Right atrium auricular region (tissue), 2 donors: ENCODE results near the gene PRH1. TPM values are rescaled to one million over a fixed set of nuclear protein-coding genes. Genes with fewer than 3 reads are reported as not detected.

Experiments
- DNase-seq: peaks from one replicate; pipeline ENCODE4 v3.0.0-alpha.2; 2019; ENCODE audit warnings: low spot score
- H3K27ac ChIP-seq, 2 donors: fragments of 200-600 bp; sonication (generic); 1 replicate in 1 of 2; 2 replicates in 1 of 2; pipeline ENCODE4 v1.5.1; 2016 to 2019
- H3K27me3 ChIP-seq, 2 donors: fragments of 200-600 bp; sonication (generic); one replicate each; pipeline versions ENCODE4 v1.5.1 to v1.6.0; 2017 to 2019
- H3K36me3 ChIP-seq: fragments of 200-600 bp; sonication (generic); one replicate; pipeline ENCODE4 v1.5.1; 2016
- H3K4me1 ChIP-seq, 2 donors: fragments of 200-600 bp; sonication (generic); one replicate each; pipeline versions ENCODE4 v1.5.1 to v1.6.0; 2017 to 2019
- H3K4me3 ChIP-seq, 2 donors: fragments of 200-600 bp; sonication (generic); 1 replicate in 1 of 2; 2 replicates in 1 of 2; pipeline ENCODE4 v1.5.1; 2017 to 2019; ENCODE audit warnings: mild to moderate bottlenecking in 1 of 2, moderate library complexity in 1 of 2
- H3K9me3 ChIP-seq, 2 donors: fragments of 200-600 bp; sonication (generic); one replicate each; pipeline ENCODE4 v1.5.1; 2019
- total RNA-seq, 2 donors: library from RNA; depleted of rRNA; stranded (reverse); fragments of >200 nt; gene quantifications; one replicate each; pipeline ENCODE4 v1.1.0, GENCODE V29; 2016
- TF ChIP-seq, protein P1 (sequence below), 2 donors: fragments of 200-600 bp; sonication (generic); IDR thresholded peaks; one replicate each; pipeline ENCODE4 v1.5.1; 2019; ENCODE audit warnings: antibody characterized with exemption in 2 of 2

PRH1 gene
- total RNA-seq: 10 to 100 TPM in 1 of 2 donors, 1 to 10 TPM in 1; 9.2 to 13.1 TPM

DNA sequence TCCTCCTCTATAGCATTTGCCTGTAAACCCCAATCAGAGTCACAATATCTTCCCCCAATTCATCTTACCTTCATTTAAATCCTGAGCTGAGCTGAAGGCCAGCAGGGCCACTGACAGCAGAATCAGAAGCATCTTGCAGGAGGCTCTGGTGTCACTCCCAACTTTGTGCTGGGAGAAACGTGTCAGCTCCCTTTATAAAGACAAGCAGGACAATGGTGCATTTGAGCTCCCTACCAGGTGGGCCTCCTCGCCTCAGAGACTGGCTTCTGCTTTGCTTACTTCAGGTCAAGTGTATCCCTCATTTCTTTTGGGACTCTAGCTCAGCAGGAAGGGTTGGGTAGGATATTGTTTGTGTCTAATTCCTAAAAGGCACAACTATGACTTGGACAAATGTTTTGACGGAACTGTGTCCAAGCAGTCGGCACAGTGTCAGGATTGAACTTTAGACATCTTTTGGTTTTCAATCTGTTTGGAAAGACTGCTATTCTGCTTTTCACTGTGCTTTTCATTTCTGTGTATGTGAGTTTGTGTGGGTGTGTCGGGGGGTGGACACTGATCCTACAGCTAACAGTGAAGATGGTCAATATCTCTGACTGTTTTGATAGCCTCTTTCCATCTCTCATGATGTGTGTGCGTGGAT is at the start of gene PRH1:
Gene PRH1 (minus strand): TSS at position 170 of the 640 bp plus-strand sequence. CDS start 38 bp downstream, at position 132.
- no peak within 1 kb of the TSS for H3K27ac ChIP-seq
- H3K4me1 ChIP-seq: no peaks in the 10 kb centered on the region
- H3K27me3 ChIP-seq: no peaks in the 10 kb centered on the region
- DNase-seq: no peak
- H3K4me3 ChIP-seq: no peak within 1 kb of the TSS
- TF ChIP-seq, protein P1, sequence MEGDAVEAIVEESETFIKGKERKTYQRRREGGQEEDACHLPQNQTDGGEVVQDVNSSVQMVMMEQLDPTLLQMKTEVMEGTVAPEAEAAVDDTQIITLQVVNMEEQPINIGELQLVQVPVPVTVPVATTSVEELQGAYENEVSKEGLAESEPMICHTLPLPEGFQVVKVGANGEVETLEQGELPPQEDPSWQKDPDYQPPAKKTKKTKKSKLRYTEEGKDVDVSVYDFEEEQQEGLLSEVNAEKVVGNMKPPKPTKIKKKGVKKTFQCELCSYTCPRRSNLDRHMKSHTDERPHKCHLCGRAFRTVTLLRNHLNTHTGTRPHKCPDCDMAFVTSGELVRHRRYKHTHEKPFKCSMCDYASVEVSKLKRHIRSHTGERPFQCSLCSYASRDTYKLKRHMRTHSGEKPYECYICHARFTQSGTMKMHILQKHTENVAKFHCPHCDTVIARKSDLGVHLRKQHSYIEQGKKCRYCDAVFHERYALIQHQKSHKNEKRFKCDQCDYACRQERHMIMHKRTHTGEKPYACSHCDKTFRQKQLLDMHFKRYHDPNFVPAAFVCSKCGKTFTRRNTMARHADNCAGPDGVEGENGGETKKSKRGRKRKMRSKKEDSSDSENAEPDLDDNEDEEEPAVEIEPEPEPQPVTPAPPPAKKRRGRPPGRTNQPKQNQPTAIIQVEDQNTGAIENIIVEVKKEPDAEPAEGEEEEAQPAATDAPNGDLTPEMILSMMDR (IDR thresholded peaks at IDR 0.05): no peak
- H3K9me3 ChIP-seq: no peaks in the 10 kb centered on the region
- H3K36me3 ChIP-seq: no peaks in the 10 kb centered on the region

DNA sequence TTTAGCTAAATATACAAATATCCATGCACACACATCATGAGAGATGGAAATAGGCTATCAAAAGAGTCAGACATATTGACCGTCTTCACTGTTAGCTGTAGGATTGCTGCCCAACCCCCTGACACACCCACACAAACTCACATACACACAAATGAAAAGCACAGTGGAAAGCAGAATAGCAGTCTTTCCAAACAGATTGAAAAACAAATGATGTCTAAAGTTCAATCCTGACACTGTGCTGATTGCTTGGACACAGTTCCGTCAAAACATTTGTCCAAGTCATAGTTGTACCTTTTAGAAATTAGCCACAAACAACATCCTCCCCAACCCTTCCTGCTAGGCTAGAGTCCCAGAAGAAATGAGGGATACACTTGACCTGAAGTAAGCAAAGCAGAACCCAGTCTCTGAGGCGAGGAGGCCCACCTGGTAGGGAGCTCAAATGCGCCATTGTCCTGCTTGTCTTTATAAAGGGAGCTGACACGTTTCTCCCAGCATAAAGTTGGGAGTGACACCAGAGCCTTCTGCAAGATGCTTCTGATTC is 44.8 kb upstream of the PRH1 start, which contains the start of gene PRH2:
Gene PRH2 (plus strand): TSS at position 491 of the 541 bp plus-strand sequence. CDS start 38 bp downstream, at position 529.
- no peaks in the 10 kb centered on the region for H3K9me3 ChIP-seq
- no peaks in the 10 kb centered on the region for H3K27me3 ChIP-seq
- DNase-seq: no peak
- no peak within 1 kb of the TSS for H3K4me3 ChIP-seq
- no peak within 1 kb of the TSS for H3K27ac ChIP-seq
- H3K36me3 ChIP-seq: no peaks in the 10 kb centered on the region
- TF ChIP-seq, protein P1 (IDR thresholded peaks at IDR 0.05): no peak
- H3K4me1 ChIP-seq: no peaks in the 10 kb centered on the region

DNA sequence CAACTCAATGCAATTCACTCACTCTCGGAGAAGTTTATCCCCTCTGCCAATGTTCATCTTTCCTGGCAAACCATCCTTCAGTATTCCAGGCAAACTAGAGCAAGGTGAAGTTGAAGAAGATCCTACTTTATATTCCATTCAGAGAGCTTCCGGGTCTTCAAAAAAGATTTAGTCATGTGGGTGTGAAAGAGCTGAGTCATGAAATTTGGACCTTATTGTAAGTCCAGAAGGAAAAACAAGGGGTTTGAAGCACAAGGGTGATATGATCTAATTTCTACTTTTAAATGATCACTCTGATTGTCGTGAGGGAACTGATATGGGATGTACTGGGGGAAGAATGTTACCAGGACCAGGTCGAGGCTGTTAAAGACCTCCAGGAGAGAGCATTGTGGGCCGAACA is 42.2 kb upstream of the PRH1 start:
- Histone ChIP-seq H3K27me3 (no peaks in the 10 kb centered on the region), H3K36me3 (no peaks in the 10 kb centered on the region), H3K9me3 (no peaks in the 10 kb centered on the region), H3K4me3 (no peak overlapping the region), H3K27ac (no peak overlapping the region), H3K4me1 (no peaks in the 10 kb centered on the region)
- DNase-seq: no peak
- TF ChIP-seq, protein P1 (IDR thresholded peaks at IDR 0.05): no peak

DNA sequence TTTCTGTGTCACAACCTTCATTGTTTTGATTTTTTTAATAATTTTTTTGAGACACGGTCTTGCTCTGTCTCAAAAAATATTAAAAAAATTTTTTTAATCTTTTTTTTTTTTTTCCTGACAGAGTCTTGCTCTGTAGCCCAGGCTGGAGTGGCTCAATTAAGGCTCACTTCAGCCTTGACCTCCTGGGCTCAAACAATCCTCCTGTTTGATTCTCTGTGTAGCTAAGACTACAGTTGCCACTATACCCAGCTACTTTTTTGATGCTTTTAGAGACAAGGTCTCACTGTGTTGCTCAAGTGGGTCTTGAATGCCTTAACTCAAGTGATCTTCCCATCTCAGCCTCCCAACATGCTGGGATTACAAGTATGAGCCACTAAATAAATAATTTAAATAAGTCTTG is 35.8 kb upstream of the PRH1 start:
- TF ChIP-seq, protein P1 (IDR thresholded peaks at IDR 0.05): no peak
- H3K4me1 ChIP-seq: no peaks in the 10 kb centered on the region
- no peaks in the 10 kb centered on the region for H3K27me3 ChIP-seq
- no peaks in the 10 kb centered on the region for H3K9me3 ChIP-seq
- no peak overlapping the region for H3K4me3 ChIP-seq
- no peak overlapping the region for H3K27ac ChIP-seq
- no peak for DNase-seq
- H3K36me3 ChIP-seq: no peaks in the 10 kb centered on the region

DNA sequence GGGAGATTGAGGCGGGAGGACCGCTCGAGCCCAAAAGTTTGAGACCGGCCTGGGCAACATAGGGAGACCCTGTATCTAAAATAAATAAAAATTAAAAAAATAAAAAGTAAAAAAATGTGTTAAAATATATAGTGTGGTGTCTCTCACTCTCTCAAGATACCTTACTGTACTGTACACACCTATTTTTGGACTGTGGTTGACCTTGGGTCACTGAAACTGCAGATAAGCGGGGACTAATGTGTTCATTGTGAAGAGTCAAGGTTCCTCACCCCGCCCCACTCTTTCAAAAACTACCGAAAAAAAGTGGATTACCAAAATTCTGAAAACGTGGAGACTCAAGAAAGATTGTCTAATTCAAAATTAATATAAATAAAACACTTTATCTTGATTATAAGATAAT is 26.3 kb upstream of the PRH1 start:
- Histone ChIP-seq H3K36me3 (no peaks in the 10 kb centered on the region), H3K4me1 (no peaks in the 10 kb centered on the region), H3K9me3 (peaks cover 0 to 1% of the 10 kb centered on the region in 2 donors), H3K27me3 (no peaks in the 10 kb centered on the region), H3K4me3 (no peak overlapping the region), H3K27ac (no peak overlapping the region)
- DNase-seq: no peak
- TF ChIP-seq, protein P1 (IDR thresholded peaks at IDR 0.05): no peak
